Measurements from ENCODE around the gene CD33. TPM values are rescaled to one million over a fixed set of nuclear protein-coding genes. Genes with fewer than 3 reads are reported as not detected.

The CD33 gene
- total and polyA plus RNA-seq, 9 of the 15 experiments (the other 6 are each of a cell fraction or from before 2014, with no cell fraction given): 36.1 to 88.6 (median 49.6) TPM

- Histone ChIP-seq H3K4me3 (no peak overlapping the region), H3K9ac (ENCODE audit: insufficient read depth in 1 of 2, low read depth in 2 of 2, low read length in 2 of 2) (no peak overlapping the region), H3K9me3 (replicated peaks; ENCODE audit: control insufficient read depth, insufficient read depth, low read depth, low read length) (no peaks in the 10 kb centered on the region), H3K27ac (ENCODE audit: extremely low read depth, low read depth, low read length) (no peak overlapping the region), H3K79me2 (ENCODE audit: control insufficient read depth, insufficient read depth, low read length) (no peaks in the 10 kb centered on the region), H3K9me1 (ENCODE audit: control insufficient read depth, insufficient read depth, low read length) (no peaks in the 10 kb centered on the region), H3K27me3 (ENCODE audit: control insufficient read depth in 2 of 2, insufficient read depth in 2 of 2, low read length in 2 of 2) (no peaks in the 10 kb centered on the region), H3K4me2 (ENCODE audit: insufficient read depth, low read length) (no peak overlapping the region), H3K4me1 (replicated peaks in 1 of 2; ENCODE audit: control insufficient read depth in 2 of 2, insufficient read depth in 2 of 2, low read length in 2 of 2) (peaks cover 0 to 1% of the 10 kb centered on the region in 2 experiments; a peak in 1 of 5 replicates), H4K20me1 (replicated peaks; ENCODE audit: control insufficient read depth, insufficient read depth, low read length) (no peaks in the 10 kb centered on the region), H3K36me3 (ENCODE audit: control insufficient read depth, insufficient read depth, low read length) (no peaks in the 10 kb centered on the region), H2AFZ (ENCODE audit: low read depth, low read length) (no peak overlapping the region)
- FAIRE-seq: no peak
- intact Hi-C loops (cut with micrococcal nuclease) (no loop called here), in situ Hi-C loops (cut with MboI) (no loop called here)
- BruUV-seq (replicated peaks): no TSS peak
- no peak for DNase-seq (ENCODE audit: extremely low read depth in 1 of 4, low spot score in 3 of 4)
- CTCF ChIA-PET (ENCODE audit: low intra/inter-chr PET ratio): no interaction called here
- WGBS (ENCODE audit: insufficient coverage, low coverage, missing lambda C conversion rate): 48% methylated on average over 9 of the region's 9 CpGs
- no peak for ATAC-seq
- POLR2A ChIA-PET: no interaction called here
- TF ChIP-seq CHD7 (IDR thresholded peaks at IDR 0.05; ENCODE audit: low read depth, low read length) (no peak), E4F1 (CRISPR knock-in tag; IDR thresholded peaks at IDR 0.05; ENCODE audit: borderline replicate concordance) (no peak), NR0B1 (IDR thresholded peaks at IDR 0.05; ENCODE audit: partially characterized antibody) (no peak), ZNF717 (CRISPR knock-in tag; IDR thresholded peaks at IDR 0.05) (no peak), HNRNPUL1 (IDR thresholded peaks at IDR 0.05; ENCODE audit: low read length) (no peak), PHF8 (IDR thresholded peaks at IDR 0.05; ENCODE audit: borderline replicate concordance, low read length) (no peak)
Measured at GRCh38 chr19:51251468-51251820, 26.6 kb downstream of the CD33 start.
